Measurements from ENCODE around the gene ANAPC7. TPM values are rescaled to one million over a fixed set of nuclear protein-coding genes. Genes with fewer than 3 reads are reported as not detected.

ANAPC7 gene
- total and polyA plus RNA-seq, 9 of the 15 experiments (the other 6 are each of a cell fraction or from before 2014, with no cell fraction given): 46.7 to 158 (median 109) TPM

GRCh38 chr12:110449799-110450497 lies 46.4 kb upstream of the ANAPC7 start, which contains the start of gene ARPC3 (continued):
- peak; percentile 97 for TF ChIP-seq ZBTB40 (IDR thresholded peaks at IDR 0.05)
- no peak for TF ChIP-seq ZBTB40 (CRISPR knock-in tag; IDR thresholded peaks at IDR 0.05)
- peak; percentile 6; the same call in 1 of the 2 replicates for TF ChIP-seq CBFA2T3 (IDR thresholded peaks at IDR 0.05)
- 0 out of 4 replicates have a peak, but pooled peaks of 1 of the 2 experiments have one; percentile 28 for TF ChIP-seq FOXK2 (conservative IDR thresholded peaks at IDR 0.05 in 1 of 2, IDR thresholded peaks at IDR 0.05 in 1 of 2; ENCODE audit: low read depth in 2 of 2)
- 0 out of 2 replicates have a peak, but pooled peaks have one; percentile 20 for TF ChIP-seq EP300 (IDR thresholded peaks at IDR 0.05; ENCODE audit: low read length)
- peak; percentile 97 for TF ChIP-seq SPI1 (IDR thresholded peaks at IDR 0.05; ENCODE audit: borderline replicate concordance, low read depth, low read length)
- TF ChIP-seq HMGXB4 (CRISPR knock-in tag; IDR thresholded peaks at IDR 0.05): 0 out of 2 replicates have a peak, but pooled peaks have one; percentile 69
- no peak for TF ChIP-seq MEIS2 (IDR thresholded peaks at IDR 0.05; ENCODE audit: partially characterized antibody)
- 0 out of 2 replicates have a peak, but pooled peaks have one; percentile 28 for TF ChIP-seq LCOR (CRISPR knock-in tag; IDR thresholded peaks at IDR 0.05)
- TF ChIP-seq RFX1 (IDR thresholded peaks at IDR 0.05): no peak
- no peak for TF ChIP-seq CBX2 (IDR thresholded peaks at IDR 0.05; ENCODE audit: insufficient read depth, low read length, poor library complexity, severe bottlenecking)
- peak; percentile 76 for TF ChIP-seq SMAD1 (IDR thresholded peaks at IDR 0.05; ENCODE audit: low read depth, low read length, partially characterized antibody)
- no peak for TF ChIP-seq WHSC1 (IDR thresholded peaks at IDR 0.05; ENCODE audit: low read length)
- TF ChIP-seq ZNF133 (CRISPR knock-in tag; IDR thresholded peaks at IDR 0.05): no peak
- peak; percentile 90 for TF ChIP-seq POLR2B (IDR thresholded peaks at IDR 0.05; ENCODE audit: low read depth, partially characterized antibody)
- no peak for TF ChIP-seq HNRNPL (IDR thresholded peaks at IDR 0.05; ENCODE audit: low read depth, low read length)
- TF ChIP-seq FIP1L1 (IDR thresholded peaks at IDR 0.05; ENCODE audit: low read depth, low read length, poor library complexity, severe bottlenecking): peak; percentile 51
- TF ChIP-seq KDM5B (IDR thresholded peaks at IDR 0.05; ENCODE audit: insufficient replicate concordance, low read depth, low read length): peak; percentile 63
